HG03521 (cell line): ENCODE measurements around the gene ZNF33A.
A peak's percentile ranks its signal among the peaks of the same experiment; 100 is the strongest.
"Not testable (repeated sequence)": the region's sequence is repeated elsewhere in the genome, so short reads cannot be mapped to it uniquely, and the experiment has no call there.

Experiments
- ATAC-seq: cut with Tn5 transposase; IDR thresholded peaks from one replicate; pipeline ENCODE4 v1.9.1; 2021; ENCODE audit warnings: mild to moderate bottlenecking, moderate library complexity; ENCODE audit not compliant: unreplicated experiment

The ZNF33A gene

GRCh38 chr10:38010119-38010903 lies at the start of gene ZNF33A:
TSS of gene ZNF33A (plus strand) at chr10:38010675. CDS start at chr10:38012342, 1,667 bp downstream.
- ATAC-seq = peak; percentile 74

- ATAC-seq = no peak
Observed at GRCh38 chr10:37965006-37965405, 45.5 kb upstream of the ZNF33A start.

- no peak for ATAC-seq
Observed at GRCh38 chr10:37972396-37972795, 38.1 kb upstream of the ZNF33A start.

- no peak for ATAC-seq
Observed at GRCh38 chr10:37975401-37975991, 35.0 kb upstream of the ZNF33A start.

GRCh38 chr10:37976091-37976879 lies 34.2 kb upstream of the ZNF33A start, which contains the start of gene ZNF25:
TSS of gene ZNF25 (minus strand) at chr10:37976647. CDS start at chr10:37971722, 4,925 bp downstream.
- ATAC-seq = peak; percentile 95

GRCh38 chr10:37976880-37977203 lies 33.6 kb upstream of the ZNF33A start:
- ATAC-seq = no peak

GRCh38 chr10:37991655-37992054 lies 18.8 kb upstream of the ZNF33A start:
- no peak for ATAC-seq

GRCh38 chr10:37992083-37992482 lies 18.4 kb upstream of the ZNF33A start:
- ATAC-seq = no peak

GRCh38 chr10:37998920-37999319 lies 11.6 kb upstream of the ZNF33A start:
- ATAC-seq = not testable (repeated sequence)

GRCh38 chr10:38000474-38000873 lies 10.0 kb upstream of the ZNF33A start:
- not testable (repeated sequence) for ATAC-seq

GRCh38 chr10:38003026-38003425 lies 7.4 kb upstream of the ZNF33A start:
- ATAC-seq = no peak

- no peak for ATAC-seq
Observed at GRCh38 chr10:38003588-38003987, 6.9 kb upstream of the ZNF33A start.

- no peak for ATAC-seq
Observed at GRCh38 chr10:38007551-38007950, 2.9 kb upstream of the ZNF33A start.

GRCh38 chr10:38007991-38008390 lies 2.5 kb upstream of the ZNF33A start:
- no peak for ATAC-seq

- no peak for ATAC-seq
Observed at GRCh38 chr10:38016354-38016753, 5.9 kb downstream of the ZNF33A start.

- not testable (repeated sequence) for ATAC-seq
Observed at GRCh38 chr10:38019124-38019523, 8.6 kb downstream of the ZNF33A start.

- peak; percentile 70 for ATAC-seq
Observed at GRCh38 chr10:38025283-38025682, 14.8 kb downstream of the ZNF33A start.

GRCh38 chr10:38027986-38028385 lies 17.5 kb downstream of the ZNF33A start:
- no peak for ATAC-seq

- no peak for ATAC-seq
Observed at GRCh38 chr10:38032886-38033285, 22.4 kb downstream of the ZNF33A start.

GRCh38 chr10:38038107-38038931 lies 27.8 kb downstream of the ZNF33A start:
- ATAC-seq = peak; percentile 93

GRCh38 chr10:38038932-38039245 lies 28.4 kb downstream of the ZNF33A start:
- ATAC-seq = no peak
